ENCODE measurements around the gene KPNA5.
A peak's percentile ranks its signal among the peaks of the same experiment; 100 is the strongest.

GRCh38 chr6:116764629-116764960, 83.6 kb downstream of the KPNA5 start:
- TF ChIP-seq POLR2A (IDR thresholded peaks at IDR 0.05; ENCODE audit: control extremely low read depth in 1 of 2, low read depth in 2 of 2, low read length in 2 of 2) (no peak), EP300 (IDR thresholded peaks at IDR 0.05; ENCODE audit: borderline replicate concordance in 1 of 2, low read depth in 2 of 2, low read length in 2 of 2) (no peak), RFX5 (IDR thresholded peaks at IDR 0.05; ENCODE audit: borderline replicate concordance, low read depth, low read length) (no peak), CREB1 (IDR thresholded peaks at IDR 0.05) (no peak), EZH2 (IDR thresholded peaks at IDR 0.05; ENCODE audit: low read depth, low read length, severe bottlenecking) (no peak), SP1 (IDR thresholded peaks at IDR 0.05; ENCODE audit: low read depth, low read length) (no peak), BRCA1 (IDR thresholded peaks at IDR 0.05; ENCODE audit: low read depth, low read length) (no peak), CHD1 (IDR thresholded peaks at IDR 0.05; ENCODE audit: low read depth, low read length) (peak; percentile 60; the same call in 1 of the 2 replicates), POLR2AphosphoS5 (IDR thresholded peaks at IDR 0.05; ENCODE audit: low read depth, low read length) (no peak), FOSL1 (IDR thresholded peaks at IDR 0.05; ENCODE audit: insufficient read depth, low read depth, low read length) (no peak), CHD2 (IDR thresholded peaks at IDR 0.05; ENCODE audit: low read length) (no peak), CEBPB (IDR thresholded peaks at IDR 0.05; ENCODE audit: low read depth, low read length) (no peak)
- TF ChIP-seq, protein P1, sequence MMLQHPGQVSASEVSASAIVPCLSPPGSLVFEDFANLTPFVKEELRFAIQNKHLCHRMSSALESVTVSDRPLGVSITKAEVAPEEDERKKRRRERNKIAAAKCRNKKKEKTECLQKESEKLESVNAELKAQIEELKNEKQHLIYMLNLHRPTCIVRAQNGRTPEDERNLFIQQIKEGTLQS (IDR thresholded peaks at IDR 0.05; ENCODE audit: insufficient read depth, low read depth, low read length) = no peak
- TF ChIP-seq, protein P2, sequence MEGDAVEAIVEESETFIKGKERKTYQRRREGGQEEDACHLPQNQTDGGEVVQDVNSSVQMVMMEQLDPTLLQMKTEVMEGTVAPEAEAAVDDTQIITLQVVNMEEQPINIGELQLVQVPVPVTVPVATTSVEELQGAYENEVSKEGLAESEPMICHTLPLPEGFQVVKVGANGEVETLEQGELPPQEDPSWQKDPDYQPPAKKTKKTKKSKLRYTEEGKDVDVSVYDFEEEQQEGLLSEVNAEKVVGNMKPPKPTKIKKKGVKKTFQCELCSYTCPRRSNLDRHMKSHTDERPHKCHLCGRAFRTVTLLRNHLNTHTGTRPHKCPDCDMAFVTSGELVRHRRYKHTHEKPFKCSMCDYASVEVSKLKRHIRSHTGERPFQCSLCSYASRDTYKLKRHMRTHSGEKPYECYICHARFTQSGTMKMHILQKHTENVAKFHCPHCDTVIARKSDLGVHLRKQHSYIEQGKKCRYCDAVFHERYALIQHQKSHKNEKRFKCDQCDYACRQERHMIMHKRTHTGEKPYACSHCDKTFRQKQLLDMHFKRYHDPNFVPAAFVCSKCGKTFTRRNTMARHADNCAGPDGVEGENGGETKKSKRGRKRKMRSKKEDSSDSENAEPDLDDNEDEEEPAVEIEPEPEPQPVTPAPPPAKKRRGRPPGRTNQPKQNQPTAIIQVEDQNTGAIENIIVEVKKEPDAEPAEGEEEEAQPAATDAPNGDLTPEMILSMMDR (IDR thresholded peaks at IDR 0.05; ENCODE audit: control extremely low read depth in 1 of 3, insufficient read depth in 1 of 3, low read depth in 1 of 3, low read length in 3 of 3) = no peak
